SK-N-SH (cell line): ENCODE measurements around the gene LRRC42. TPM values are rescaled to one million over a fixed set of nuclear protein-coding genes. Genes with fewer than 3 reads are reported as not detected.
A peak's percentile ranks its signal among the peaks of the same experiment; 100 is the strongest.

Experiments used
- ELF1 ChIP-seq: IDR thresholded peaks from 2 replicates; pipeline ENCODE4 v1.4.0; 2012
- EP300 ChIP-seq, 2 experiments: IDR thresholded peaks; 2 replicates each; pipeline versions ENCODE4 v1.4.0 to v1.6.1; 2012; ENCODE audit warnings: borderline replicate concordance in 1 of 2, low read depth in 1 of 2, low read length in 1 of 2
- FOSL2 ChIP-seq: IDR thresholded peaks from 2 replicates; pipeline ENCODE4 v1.4.0; 2012; ENCODE audit warnings: low read depth, mild to moderate bottlenecking, moderate library complexity, borderline replicate concordance
- FOXM1 ChIP-seq: IDR thresholded peaks from 2 replicates; pipeline ENCODE4 v1.4.0; 2012; ENCODE audit warnings: low read depth, mild to moderate bottlenecking
- GABPA ChIP-seq: IDR thresholded peaks from 2 replicates; pipeline ENCODE4 v1.4.0; 2012; ENCODE audit warnings: low read depth, mild to moderate bottlenecking
- GATA2 ChIP-seq: sonication (generic); formaldehyde crosslinking; IDR thresholded peaks from 2 replicates; pipeline ENCODE4 v1.5.0; 2020; ENCODE audit warnings: mild to moderate bottlenecking, missing genetic modification reagents
- MEF2A ChIP-seq: IDR thresholded peaks from 2 replicates; pipeline ENCODE4 v1.4.0; 2012; ENCODE audit warnings: low read depth, borderline replicate concordance
- MXI1 ChIP-seq: IDR thresholded peaks from 2 replicates; pipeline ENCODE4 v1.6.1; 2012; ENCODE audit warnings: mild to moderate bottlenecking, low read depth, low read length, improper control_type of control experiment
- NFIC ChIP-seq: IDR thresholded peaks from 2 replicates; pipeline ENCODE4 v1.4.0; 2012; ENCODE audit warnings: borderline replicate concordance
- POLR2AphosphoS5 ChIP-seq: IDR thresholded peaks from 2 replicates; pipeline ENCODE4 v1.6.1; 2012; ENCODE audit warnings: low read depth, low read length
- RAD21 ChIP-seq: IDR thresholded peaks from 2 replicates; pipeline ENCODE4 v1.6.1; 2012; ENCODE audit warnings: mild to moderate bottlenecking, low read length
- RCOR1 ChIP-seq: fragments of 150-350 bp; IDR thresholded peaks from 2 replicates; pipeline ENCODE4 v1.6.1; 2017; ENCODE audit warnings: antibody characterized with exemption, low read length
- RFX5 ChIP-seq: IDR thresholded peaks from 2 replicates; pipeline ENCODE4 v1.6.1; 2012; ENCODE audit warnings: mild to moderate bottlenecking, improper control_type of control experiment, low read length
- SIN3A ChIP-seq: IDR thresholded peaks from 2 replicates; pipeline ENCODE4 v1.6.1; 2012; ENCODE audit warnings: low read depth, mild to moderate bottlenecking, low read length, moderate library complexity, borderline replicate concordance
- SMC3 ChIP-seq: IDR thresholded peaks from 2 replicates; pipeline ENCODE4 v1.6.1; 2012; ENCODE audit warnings: low read depth, low read length, improper control_type of control experiment
- TAF1 ChIP-seq: IDR thresholded peaks from 2 replicates; pipeline ENCODE4 v1.6.1; 2012; ENCODE audit warnings: low read depth, mild to moderate bottlenecking, low read length, moderate library complexity, borderline replicate concordance
- polyA plus RNA-seq, 3 experiments: library from polyadenylated mRNA; depleted of rRNA; stranded (reverse); fragments of >200 nt; gene quantifications; 2 replicates each; pipeline ENCODE4 v1.2.3, GENCODE V29; 2012
- TF ChIP-seq, protein P1 (sequence below): IDR thresholded peaks from 2 replicates; pipeline ENCODE4 v1.4.0; 2012; ENCODE audit warnings: low read depth, borderline replicate concordance
- TF ChIP-seq, protein P2 (sequence below): fragments of 150-350 bp; IDR thresholded peaks from 2 replicates; pipeline ENCODE4 v1.6.1; 2016; ENCODE audit warnings: mild to moderate bottlenecking, low read depth, low read length
- TF ChIP-seq, protein P3 (sequence below): IDR thresholded peaks from 2 replicates; pipeline ENCODE4 v1.6.1; 2012; ENCODE audit warnings: mild to moderate bottlenecking, low read depth, low read length, moderate library complexity
- TF ChIP-seq, protein P4 (sequence below): IDR thresholded peaks from 2 replicates; pipeline ENCODE4 v1.4.0; 2012; ENCODE audit warnings: low read depth

LRRC42 gene
- polyA plus RNA-seq, 1 of the 3 experiments (the other 2 are of a cell fraction): 35.0 TPM

DNA sequence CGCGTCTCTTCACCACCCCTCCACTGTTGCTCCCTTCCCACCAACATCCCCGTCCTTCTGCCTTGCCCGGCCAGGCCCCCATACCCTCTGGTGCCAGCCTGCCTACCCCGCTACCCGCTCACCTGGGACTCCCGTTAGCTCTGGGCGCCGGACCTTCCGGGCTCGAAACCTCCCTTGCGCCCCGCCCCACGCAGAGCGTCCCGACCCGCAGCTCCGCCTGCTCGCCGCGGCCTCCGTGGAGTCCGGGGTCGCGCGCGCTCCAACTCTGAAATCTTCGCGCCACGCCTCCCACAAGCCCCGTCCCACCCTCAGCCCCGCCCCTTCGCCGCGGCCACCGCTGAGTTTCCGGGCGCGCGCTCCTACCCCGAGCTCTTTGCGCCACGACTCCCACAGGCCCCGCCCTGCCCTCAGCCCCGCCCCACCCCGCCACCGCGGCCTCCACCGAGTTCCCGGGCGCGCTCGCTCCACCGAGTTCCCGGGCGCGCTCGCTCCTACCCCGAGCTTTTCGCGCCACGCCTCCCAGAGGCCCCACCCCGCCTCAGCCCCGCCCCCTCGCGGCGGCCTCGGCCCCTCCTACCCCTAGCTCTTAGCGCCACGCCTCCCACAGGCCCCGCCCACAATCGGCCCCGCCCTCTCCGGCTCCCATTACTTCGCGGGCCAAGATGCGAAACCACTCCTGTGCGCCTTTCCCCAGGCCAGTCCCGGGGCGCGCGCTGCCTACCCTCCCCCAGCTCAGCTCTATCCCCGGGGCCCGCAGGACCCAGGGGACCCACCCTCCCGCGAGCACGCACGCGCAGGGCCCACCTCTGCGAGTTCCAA lies 508 bp upstream of the LRRC42 start, which contains the start of gene IFT25 (continued):
- TF ChIP-seq, protein P1, sequence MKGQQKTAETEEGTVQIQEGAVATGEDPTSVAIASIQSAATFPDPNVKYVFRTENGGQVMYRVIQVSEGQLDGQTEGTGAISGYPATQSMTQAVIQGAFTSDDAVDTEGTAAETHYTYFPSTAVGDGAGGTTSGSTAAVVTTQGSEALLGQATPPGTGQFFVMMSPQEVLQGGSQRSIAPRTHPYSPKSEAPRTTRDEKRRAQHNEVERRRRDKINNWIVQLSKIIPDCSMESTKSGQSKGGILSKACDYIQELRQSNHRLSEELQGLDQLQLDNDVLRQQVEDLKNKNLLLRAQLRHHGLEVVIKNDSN: no peak
- TF ChIP-seq, protein P2, sequence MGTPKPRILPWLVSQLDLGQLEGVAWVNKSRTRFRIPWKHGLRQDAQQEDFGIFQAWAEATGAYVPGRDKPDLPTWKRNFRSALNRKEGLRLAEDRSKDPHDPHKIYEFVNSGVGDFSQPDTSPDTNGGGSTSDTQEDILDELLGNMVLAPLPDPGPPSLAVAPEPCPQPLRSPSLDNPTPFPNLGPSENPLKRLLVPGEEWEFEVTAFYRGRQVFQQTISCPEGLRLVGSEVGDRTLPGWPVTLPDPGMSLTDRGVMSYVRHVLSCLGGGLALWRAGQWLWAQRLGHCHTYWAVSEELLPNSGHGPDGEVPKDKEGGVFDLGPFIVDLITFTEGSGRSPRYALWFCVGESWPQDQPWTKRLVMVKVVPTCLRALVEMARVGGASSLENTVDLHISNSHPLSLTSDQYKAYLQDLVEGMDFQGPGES: no peak
- TF ChIP-seq RCOR1 (no peak), MEF2A (no peak), RFX5 (no peak), SMC3 (no peak), NFIC (no peak), TAF1 (peak; percentile 62; the same call in 1 of the 2 replicates), MXI1 (peak; percentile 31), GABPA (no peak), FOXM1 (no peak), FOSL2 (no peak), EP300 (IDR thresholded peaks at IDR 0.05; ENCODE audit: borderline replicate concordance in 1 of 2, low read depth in 1 of 2, low read length in 1 of 2) (no peak), ELF1 (peak; percentile 22; the same call in 1 of the 2 replicates), POLR2AphosphoS5 (peak; percentile 75; the same call in 1 of the 2 replicates), RAD21 (no peak), SIN3A (peak; percentile 50; the same call in 1 of the 2 replicates), GATA2 (CRISPR knock-in tag) (no peak)
- TF ChIP-seq, protein P3, sequence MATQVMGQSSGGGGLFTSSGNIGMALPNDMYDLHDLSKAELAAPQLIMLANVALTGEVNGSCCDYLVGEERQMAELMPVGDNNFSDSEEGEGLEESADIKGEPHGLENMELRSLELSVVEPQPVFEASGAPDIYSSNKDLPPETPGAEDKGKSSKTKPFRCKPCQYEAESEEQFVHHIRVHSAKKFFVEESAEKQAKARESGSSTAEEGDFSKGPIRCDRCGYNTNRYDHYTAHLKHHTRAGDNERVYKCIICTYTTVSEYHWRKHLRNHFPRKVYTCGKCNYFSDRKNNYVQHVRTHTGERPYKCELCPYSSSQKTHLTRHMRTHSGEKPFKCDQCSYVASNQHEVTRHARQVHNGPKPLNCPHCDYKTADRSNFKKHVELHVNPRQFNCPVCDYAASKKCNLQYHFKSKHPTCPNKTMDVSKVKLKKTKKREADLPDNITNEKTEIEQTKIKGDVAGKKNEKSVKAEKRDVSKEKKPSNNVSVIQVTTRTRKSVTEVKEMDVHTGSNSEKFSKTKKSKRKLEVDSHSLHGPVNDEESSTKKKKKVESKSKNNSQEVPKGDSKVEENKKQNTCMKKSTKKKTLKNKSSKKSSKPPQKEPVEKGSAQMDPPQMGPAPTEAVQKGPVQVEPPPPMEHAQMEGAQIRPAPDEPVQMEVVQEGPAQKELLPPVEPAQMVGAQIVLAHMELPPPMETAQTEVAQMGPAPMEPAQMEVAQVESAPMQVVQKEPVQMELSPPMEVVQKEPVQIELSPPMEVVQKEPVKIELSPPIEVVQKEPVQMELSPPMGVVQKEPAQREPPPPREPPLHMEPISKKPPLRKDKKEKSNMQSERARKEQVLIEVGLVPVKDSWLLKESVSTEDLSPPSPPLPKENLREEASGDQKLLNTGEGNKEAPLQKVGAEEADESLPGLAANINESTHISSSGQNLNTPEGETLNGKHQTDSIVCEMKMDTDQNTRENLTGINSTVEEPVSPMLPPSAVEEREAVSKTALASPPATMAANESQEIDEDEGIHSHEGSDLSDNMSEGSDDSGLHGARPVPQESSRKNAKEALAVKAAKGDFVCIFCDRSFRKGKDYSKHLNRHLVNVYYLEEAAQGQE: no peak
- TF ChIP-seq, protein P4, sequence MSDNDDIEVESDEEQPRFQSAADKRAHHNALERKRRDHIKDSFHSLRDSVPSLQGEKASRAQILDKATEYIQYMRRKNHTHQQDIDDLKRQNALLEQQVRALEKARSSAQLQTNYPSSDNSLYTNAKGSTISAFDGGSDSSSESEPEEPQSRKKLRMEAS: no peak
